Endometrial microvascular endothelial cells (primary cell): ENCODE results near the gene COMMD3. TPM values are rescaled to one million over a fixed set of nuclear protein-coding genes. Genes with fewer than 3 reads are reported as not detected.

Experiments
- in situ Hi-C: cut with HindIII; loops from 2 replicates; pipeline ENCODE4 v1.10.0; 2017; ENCODE audit warnings: low sequenced_read_pairs, low pct_unique_long_range_greater_than_20kb; ENCODE audit errors: inconsistent ontology term
- total RNA-seq: library from RNA; depleted of rRNA; stranded (reverse); fragments of >200 nt; gene quantifications from one replicate; pipeline ENCODE4 v1.2.3, GENCODE V29; 2015; ENCODE audit errors: inconsistent ontology term

COMMD3 gene
- total RNA-seq, 1 donor from 2014 or later: 93.8 TPM

GRCh38 chr10:22333167-22333974, 17.2 kb downstream of the COMMD3 start:
- in situ Hi-C loops: no loop called here

GRCh38 chr10:22333975-22334282, 17.7 kb downstream of the COMMD3 start:
- in situ Hi-C loops: no loop called here

- in situ Hi-C loops: no loop called here
These were observed 18.4 kb downstream of the COMMD3 start for GRCh38 chr10:22334414-22335172.

- in situ Hi-C loops: no loop called here
These were observed 19.2 kb downstream of the COMMD3 start for GRCh38 chr10:22335173-22335933.

GRCh38 chr10:22338185-22338900, 22.2 kb downstream of the COMMD3 start:
- in situ Hi-C loops: no loop called here

DNA sequence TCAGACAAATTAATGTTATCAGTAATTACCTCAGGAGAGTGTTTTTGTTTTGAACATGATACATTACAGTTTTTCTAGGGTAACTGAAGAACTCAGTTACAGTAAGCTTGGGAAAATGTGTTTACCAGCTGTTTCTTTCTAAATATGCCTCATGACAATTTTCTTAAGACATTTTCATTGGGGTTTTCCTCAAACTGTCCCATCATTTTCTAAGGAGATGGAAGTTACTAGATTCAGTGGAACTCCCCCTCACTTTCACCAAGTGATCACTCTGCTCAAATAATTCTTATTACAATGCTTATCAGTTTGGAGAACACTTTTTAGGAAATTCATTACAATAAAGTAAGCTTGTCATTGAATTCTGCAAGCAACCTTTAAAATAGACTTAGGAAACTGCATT, 22.7 kb downstream of the COMMD3 start:
- in situ Hi-C loops: no loop called here

DNA sequence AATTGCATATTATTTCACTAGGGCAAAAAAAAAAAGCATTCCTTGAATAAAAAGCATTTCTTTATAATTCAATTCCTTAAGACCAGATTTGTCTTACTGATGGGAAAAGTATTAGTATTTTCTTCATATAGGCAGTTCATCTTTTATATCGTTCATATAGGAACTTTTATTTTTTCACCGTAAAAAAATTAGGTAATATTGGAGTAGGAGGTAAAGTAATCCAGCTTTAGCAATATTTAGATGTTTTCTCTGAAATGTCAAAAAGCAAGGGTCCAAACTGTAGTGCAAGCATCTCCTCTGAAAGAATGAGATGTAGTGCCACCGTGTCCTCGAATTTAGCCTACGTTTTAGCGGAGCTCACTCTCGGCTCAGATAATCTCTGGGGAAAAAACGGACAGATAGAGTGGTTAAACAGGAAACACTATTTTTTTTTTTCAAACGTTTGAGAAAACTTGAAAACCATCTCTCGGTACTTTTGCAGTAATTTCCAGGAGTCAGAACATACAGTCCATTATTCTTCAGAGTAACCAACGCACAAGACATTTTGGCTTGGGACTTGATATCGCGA, 23.7 kb downstream of the COMMD3 start:
- in situ Hi-C loops: no loop called here

- in situ Hi-C loops: no loop called here
These were observed 24.4 kb downstream of the COMMD3 start for GRCh38 chr10:22340329-22341189.

- in situ Hi-C loops: no loop called here
These were observed 25.2 kb downstream of the COMMD3 start for GRCh38 chr10:22341190-22341925.

DNA sequence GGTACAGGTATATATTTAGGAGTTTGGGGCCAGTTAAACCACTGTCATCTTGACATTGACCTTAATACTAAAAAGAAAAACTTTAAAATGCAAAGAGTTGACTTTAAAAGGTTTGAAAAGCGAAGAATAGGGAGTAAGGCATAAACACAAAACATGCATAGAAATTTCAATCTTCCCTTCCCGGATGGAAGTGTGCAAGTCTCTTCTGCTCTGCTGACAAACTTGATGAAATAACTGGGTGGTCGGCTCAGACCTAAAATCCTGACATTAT, 25.7 kb downstream of the COMMD3 start:
- in situ Hi-C loops: no loop called here

DNA sequence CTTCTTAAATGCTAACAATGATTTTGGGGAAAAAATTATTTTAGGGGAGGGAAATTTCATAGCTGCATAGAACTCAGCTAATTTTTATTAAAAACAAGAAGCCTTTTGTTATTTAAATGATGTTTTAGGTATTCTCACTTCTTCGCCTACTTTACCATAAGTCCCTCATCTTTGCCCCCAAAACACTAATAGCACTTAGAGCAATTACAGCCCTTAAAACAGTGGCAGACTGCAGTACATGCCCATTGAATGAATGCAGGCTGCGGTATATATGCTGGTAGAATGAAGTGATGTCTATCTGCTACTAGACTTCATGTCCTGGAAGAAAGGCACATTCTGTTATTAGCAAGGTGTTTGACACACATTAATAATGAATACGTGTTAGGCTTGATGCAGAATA, 26.2 kb downstream of the COMMD3 start:
- in situ Hi-C loops: no loop called here

DNA sequence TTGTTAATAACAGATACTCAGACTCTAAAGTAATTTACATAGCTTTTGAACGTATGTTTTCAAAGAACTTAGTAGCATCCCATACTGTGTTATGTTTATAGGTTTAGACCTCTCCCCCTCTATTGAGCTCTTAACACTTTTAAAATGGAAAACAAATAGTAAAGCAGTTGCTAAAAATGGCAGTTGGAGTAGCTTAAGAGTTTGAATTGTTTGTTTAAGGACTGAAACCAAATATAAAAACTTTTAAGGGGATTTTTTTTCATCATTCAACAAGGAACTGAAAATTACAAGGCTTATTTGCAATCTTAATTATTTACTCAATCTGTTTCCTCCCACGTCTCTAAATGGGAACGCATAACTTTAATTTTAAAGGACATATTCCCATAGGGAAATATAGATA, 27.5 kb downstream of the COMMD3 start:
- in situ Hi-C loops: no loop called here

- in situ Hi-C loops: no loop called here
These were observed 28.1 kb downstream of the COMMD3 start for GRCh38 chr10:22344249-22344648.

DNA sequence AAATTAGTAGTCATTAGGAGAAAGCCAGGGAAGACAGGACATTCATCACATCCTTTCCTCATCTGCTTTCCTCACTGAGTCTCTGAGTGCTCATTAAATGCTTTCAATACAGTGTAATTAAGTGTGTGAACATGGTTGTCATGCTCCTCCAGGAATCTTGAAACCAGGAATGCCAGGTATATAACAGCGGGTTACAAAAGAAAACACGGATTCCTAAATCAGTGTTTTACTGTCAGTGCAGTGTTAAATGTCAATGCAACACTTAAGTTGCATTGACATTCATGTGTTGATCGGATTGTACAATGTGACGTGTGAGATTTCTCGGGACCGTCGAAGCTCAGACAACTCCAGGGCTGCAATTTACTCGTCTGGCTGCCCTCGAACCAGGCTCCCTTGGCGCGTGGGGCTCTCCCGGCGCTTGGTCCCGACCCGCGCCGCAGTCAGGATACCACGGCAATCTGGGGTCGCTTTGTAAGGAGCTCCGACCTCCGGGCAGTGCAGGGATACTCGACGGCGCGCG, 28.7 kb downstream of the COMMD3 start:
- in situ Hi-C loops: no loop called here

DNA sequence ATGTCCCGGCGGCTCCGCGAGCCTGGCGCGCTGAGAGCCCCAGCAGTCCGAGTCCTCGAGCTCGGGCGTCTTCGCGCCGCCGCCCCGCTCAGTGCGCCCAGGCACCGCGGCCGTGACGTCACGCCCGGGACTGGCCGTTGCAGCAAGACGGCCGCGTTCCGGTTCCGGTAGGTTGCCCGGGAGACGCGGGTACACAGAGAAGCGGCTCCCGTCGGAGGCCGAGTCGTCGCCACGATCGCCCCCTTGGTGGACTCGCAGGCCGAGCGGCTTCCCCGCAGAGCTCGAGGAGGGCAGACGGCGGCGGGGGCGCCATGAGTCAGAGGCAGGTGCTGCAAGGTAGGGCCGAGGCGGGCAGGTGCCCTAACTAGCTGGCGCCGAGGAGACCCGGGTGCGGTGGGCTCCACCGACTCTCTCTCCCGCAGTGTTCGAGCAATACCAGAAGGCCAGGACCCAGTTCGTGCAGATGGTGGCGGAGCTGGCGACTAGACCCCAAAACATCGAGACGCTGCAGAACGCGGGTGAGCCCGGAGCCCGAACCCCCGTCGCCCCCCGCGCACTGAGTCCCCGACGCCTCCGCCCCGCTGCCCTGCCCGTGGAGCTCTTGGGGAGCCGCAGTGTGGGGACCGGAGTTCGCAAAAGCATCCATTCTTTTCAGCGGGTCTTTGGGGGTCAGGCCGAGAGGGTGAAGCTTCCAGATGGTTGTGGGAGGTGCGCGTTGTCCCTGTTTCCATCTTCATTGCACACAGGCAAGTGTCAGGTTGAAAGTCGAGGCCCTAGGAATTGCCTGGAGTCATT, 29.3 kb downstream of the COMMD3 start, which contains the start of gene SPAG6:
Gene SPAG6 (plus strand): TSS at position 196 of the 795 bp plus-strand sequence. CDS start 116 bp downstream, at position 312.
- in situ Hi-C loops: no loop called here

DNA sequence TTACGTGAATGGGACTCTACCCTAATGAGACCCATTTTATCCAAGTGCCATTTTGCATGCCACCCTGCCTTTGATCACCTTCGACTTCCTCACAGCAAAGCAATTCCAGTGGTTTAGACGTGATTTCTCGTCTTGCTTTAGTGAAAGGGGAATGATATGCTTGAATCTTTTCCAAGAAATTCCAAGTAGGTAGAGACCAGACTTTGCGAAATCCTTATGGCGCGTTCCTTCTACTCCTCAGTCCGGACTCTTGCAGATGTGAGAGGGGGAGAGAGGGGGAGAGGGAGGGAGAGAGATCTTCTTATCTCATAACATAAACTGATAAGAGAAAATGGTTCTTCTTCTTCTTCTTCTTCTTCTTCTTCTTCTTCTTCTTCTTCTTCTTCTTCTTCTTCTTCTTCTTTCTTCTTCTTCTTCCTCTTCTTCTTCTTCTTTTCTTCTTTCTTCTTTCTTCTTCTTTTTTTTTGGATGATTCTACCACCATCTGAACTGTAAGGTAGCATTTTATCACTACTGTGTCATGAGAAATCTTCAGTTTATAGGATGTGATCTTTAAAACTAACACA, 30.0 kb downstream of the COMMD3 start:
- in situ Hi-C loops: no loop called here
